HUES48 (cell line): ENCODE measurements around the gene MLXIPL.
A peak's percentile ranks its signal among the peaks of the same experiment; 100 is the strongest.

Source experiments
- H3K27ac ChIP-seq: one replicate; pipeline ENCODE4 v1.7.0; 2013; ENCODE audit warnings: low read depth, low read length, inconsistent platforms
- H3K27me3 ChIP-seq: 2 replicates; pipeline ENCODE4 v1.6.1; 2013; ENCODE audit warnings: mild to moderate bottlenecking, low read length; ENCODE audit not compliant: control insufficient read depth, insufficient read depth
- H3K36me3 ChIP-seq: 2 replicates; pipeline ENCODE4 v1.6.1; 2013; ENCODE audit warnings: low read length; ENCODE audit not compliant: control insufficient read depth, insufficient read depth
- H3K4me1 ChIP-seq: 2 replicates; pipeline ENCODE4 v1.6.1; 2013; ENCODE audit warnings: mild to moderate bottlenecking, low read length; ENCODE audit not compliant: control insufficient read depth, insufficient read depth
- H3K4me3 ChIP-seq: 2 replicates; pipeline ENCODE4 v1.5.1; 2013; ENCODE audit warnings: mild to moderate bottlenecking, low read depth, low read length
- H3K9ac ChIP-seq: 2 replicates; pipeline ENCODE4 v1.6.1; 2013; ENCODE audit warnings: mild to moderate bottlenecking, low read depth, low read length, moderate library complexity
- H3K9me3 ChIP-seq: 2 replicates; pipeline ENCODE4 v1.6.1; 2013; ENCODE audit warnings: low read length; ENCODE audit not compliant: control insufficient read depth, insufficient read depth

The MLXIPL gene, protein sequence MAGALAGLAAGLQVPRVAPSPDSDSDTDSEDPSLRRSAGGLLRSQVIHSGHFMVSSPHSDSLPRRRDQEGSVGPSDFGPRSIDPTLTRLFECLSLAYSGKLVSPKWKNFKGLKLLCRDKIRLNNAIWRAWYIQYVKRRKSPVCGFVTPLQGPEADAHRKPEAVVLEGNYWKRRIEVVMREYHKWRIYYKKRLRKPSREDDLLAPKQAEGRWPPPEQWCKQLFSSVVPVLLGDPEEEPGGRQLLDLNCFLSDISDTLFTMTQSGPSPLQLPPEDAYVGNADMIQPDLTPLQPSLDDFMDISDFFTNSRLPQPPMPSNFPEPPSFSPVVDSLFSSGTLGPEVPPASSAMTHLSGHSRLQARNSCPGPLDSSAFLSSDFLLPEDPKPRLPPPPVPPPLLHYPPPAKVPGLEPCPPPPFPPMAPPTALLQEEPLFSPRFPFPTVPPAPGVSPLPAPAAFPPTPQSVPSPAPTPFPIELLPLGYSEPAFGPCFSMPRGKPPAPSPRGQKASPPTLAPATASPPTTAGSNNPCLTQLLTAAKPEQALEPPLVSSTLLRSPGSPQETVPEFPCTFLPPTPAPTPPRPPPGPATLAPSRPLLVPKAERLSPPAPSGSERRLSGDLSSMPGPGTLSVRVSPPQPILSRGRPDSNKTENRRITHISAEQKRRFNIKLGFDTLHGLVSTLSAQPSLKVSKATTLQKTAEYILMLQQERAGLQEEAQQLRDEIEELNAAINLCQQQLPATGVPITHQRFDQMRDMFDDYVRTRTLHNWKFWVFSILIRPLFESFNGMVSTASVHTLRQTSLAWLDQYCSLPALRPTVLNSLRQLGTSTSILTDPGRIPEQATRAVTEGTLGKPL

DNA sequence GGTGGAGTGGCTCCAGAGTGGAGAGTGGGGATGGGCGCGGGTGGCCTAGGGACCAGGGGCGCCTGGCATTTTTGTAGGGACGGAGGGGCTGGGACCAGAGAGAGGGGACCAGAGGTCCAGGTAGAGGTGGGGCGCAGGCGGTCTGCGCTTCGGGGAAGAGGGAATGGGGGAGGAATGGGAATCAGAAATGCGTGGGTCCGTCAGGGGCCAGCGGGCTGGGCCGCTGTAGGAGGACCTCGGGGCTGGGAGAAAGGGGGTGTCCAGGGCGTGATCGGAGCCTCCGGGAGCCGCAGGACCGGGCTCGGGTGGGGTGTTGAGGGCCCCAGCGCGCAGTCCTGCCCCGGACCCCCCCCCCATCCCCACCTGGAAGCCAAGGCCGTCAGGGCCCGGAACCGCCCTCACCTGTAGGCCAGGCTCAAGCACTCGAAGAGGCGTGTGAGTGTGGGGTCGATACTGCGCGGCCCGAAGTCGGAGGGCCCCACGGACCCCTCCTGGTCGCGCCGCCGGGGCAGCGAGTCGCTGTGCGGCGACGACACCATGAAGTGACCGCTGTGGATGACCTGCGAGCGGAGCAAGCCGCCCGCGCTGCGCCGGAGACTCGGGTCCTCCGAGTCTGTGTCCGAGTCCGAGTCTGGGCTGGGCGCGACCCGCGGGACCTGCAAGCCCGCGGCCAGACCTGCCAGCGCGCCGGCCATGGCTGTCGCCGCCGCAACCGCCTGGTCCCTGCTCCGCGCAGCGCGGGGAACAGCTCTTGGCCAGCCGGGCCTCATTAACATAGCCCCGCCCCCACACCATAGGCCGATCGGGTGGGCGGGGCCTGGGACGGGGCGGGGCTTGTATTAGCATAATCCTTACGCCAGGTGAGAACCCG lies at the start of gene MLXIPL:
Gene MLXIPL (minus strand): TSS at position 725 of the 871 bp plus-strand sequence. CDS start 30 bp downstream, at position 695.
- no peaks in the 10 kb centered on the region for H3K36me3 ChIP-seq
- H3K27me3 ChIP-seq = peaks cover 12% of the 10 kb centered on the region
- no peak within 1 kb of the TSS for H3K27ac ChIP-seq
- peak within 1 kb of the TSS; percentile 78 for H3K4me3 ChIP-seq
- no peaks in the 10 kb centered on the region for H3K9me3 ChIP-seq
- no peaks in the 10 kb centered on the region for H3K4me1 ChIP-seq
- H3K9ac ChIP-seq = no peak within 1 kb of the TSS

DNA sequence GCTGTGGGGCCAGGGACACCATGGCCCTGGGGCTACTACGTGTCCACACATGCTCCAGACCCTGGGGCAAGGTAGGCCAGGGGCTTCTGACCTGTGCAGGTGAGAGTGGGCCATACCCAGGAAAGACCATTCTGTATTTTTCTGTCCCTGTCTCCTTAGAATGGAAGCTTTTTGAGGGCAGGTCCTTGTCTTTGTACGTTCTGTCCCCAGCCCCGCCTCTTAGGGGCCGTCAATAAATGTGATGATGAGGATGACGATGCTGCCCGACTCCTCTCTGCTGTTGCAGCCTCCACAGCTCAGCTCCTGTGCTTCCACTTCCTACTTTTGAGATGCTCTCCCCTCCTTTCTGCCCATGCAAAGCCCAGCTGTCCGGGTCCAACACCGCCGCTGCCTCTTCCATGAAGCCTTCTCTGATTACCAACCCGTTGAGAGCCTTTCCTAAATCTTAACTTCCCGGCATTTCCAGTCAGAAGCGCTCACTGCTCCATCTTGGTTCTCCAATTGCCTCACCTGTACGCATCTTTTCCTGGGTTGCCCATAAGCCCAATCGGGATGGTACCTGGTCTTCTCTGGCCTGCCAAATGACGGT lies 47.6 kb upstream of the MLXIPL start:
- peaks cover 4% of the 10 kb centered on the region; the same call in 1 of the 2 replicates for H3K27me3 ChIP-seq
- no peak overlapping the region for H3K9ac ChIP-seq
- no peaks in the 10 kb centered on the region for H3K9me3 ChIP-seq
- no peaks in the 10 kb centered on the region for H3K36me3 ChIP-seq
- H3K4me3 ChIP-seq = no peak overlapping the region
- H3K27ac ChIP-seq = no peak overlapping the region
- peaks cover 4% of the 10 kb centered on the region; the same call in 1 of the 2 replicates for H3K4me1 ChIP-seq

DNA sequence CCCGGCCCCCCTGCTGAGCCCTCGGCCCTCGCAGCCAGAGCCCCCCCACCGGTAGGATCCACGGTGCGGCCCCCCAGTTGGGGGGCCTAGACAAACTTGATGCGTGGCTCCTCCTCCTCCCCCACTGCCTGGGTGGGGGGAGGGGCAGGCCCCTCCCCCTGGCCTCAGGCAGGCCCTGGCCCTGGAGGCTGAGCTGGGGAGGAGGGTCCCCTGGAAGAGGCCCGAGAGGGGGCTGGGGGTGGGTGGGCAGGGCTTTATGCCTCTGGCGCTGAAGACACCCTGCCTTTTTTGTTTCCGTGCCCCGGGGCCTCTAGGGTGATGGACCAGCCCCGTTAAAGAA lies 47.0 kb upstream of the MLXIPL start:
- Histone ChIP-seq H3K4me1 (peaks cover 4% of the 10 kb centered on the region; the same call in 1 of the 2 replicates), H3K27ac (no peak overlapping the region), H3K36me3 (no peaks in the 10 kb centered on the region), H3K9ac (no peak overlapping the region), H3K9me3 (no peaks in the 10 kb centered on the region), H3K27me3 (peaks cover 4% of the 10 kb centered on the region; the same call in 1 of the 2 replicates), H3K4me3 (no peak overlapping the region)

GRCh38 chr7:73669858-73670385 lies 45.6 kb upstream of the MLXIPL start:
- no peak overlapping the region for H3K27ac ChIP-seq
- peaks cover 4% of the 10 kb centered on the region; the same call in 1 of the 2 replicates for H3K4me1 ChIP-seq
- no peak overlapping the region for H3K9ac ChIP-seq
- H3K4me3 ChIP-seq = no peak overlapping the region
- H3K27me3 ChIP-seq = peaks cover 4% of the 10 kb centered on the region; the same call in 1 of the 2 replicates
- H3K9me3 ChIP-seq = no peaks in the 10 kb centered on the region
- H3K36me3 ChIP-seq = no peaks in the 10 kb centered on the region

DNA sequence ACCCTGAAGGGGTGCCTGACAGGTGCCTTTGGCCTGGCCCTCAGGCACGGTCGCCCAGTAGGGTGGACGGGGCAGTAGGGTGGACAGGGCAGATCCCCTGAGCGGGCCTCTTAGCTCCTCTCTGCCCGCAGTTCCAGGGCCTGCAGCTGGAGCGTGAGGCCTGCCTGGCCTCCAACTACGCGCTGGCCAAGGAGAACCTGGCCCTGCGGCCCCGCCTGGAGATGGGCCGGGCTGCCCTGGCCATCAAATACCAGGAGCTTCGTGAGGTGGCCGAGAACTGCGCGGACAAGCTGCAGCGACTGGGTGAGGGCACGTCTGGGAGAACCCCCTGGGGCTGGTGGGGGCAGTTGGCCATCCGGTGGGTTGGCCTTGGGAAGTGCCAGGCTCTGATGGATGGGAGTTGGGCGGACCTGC lies 45.0 kb upstream of the MLXIPL start:
- no peak overlapping the region for H3K27ac ChIP-seq
- H3K36me3 ChIP-seq = no peaks in the 10 kb centered on the region
- H3K27me3 ChIP-seq = peaks cover 4% of the 10 kb centered on the region; the same call in 1 of the 2 replicates
- H3K9ac ChIP-seq = no peak overlapping the region
- no peak overlapping the region for H3K4me3 ChIP-seq
- peaks cover 4% of the 10 kb centered on the region; the same call in 1 of the 2 replicates for H3K4me1 ChIP-seq
- no peaks in the 10 kb centered on the region for H3K9me3 ChIP-seq

DNA sequence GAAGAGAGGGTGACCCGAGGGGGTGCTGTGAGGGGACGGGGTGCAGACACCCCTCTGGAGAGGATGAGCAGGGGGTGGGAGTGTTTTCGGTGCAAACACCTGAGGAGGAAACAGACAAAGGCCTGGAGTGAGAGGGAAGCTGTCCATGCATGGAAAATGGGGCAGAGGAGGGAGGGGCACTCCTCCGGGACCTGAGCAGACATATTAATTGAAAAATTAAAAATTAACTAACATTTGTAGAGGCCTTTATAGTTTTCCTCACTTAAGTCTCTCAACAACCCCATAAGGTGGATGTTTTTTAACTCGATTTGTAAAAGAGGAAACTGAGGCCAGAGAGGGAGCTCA lies 44.5 kb upstream of the MLXIPL start:
- Histone ChIP-seq H3K27ac (no peak overlapping the region), H3K27me3 (peaks cover 4% of the 10 kb centered on the region; the same call in 1 of the 2 replicates), H3K9me3 (no peaks in the 10 kb centered on the region), H3K4me3 (peak overlapping the region; percentile 60; the same call in 1 of the 2 replicates), H3K36me3 (no peaks in the 10 kb centered on the region), H3K4me1 (peaks cover 4% of the 10 kb centered on the region; the same call in 1 of the 2 replicates), H3K9ac (no peak overlapping the region)

DNA sequence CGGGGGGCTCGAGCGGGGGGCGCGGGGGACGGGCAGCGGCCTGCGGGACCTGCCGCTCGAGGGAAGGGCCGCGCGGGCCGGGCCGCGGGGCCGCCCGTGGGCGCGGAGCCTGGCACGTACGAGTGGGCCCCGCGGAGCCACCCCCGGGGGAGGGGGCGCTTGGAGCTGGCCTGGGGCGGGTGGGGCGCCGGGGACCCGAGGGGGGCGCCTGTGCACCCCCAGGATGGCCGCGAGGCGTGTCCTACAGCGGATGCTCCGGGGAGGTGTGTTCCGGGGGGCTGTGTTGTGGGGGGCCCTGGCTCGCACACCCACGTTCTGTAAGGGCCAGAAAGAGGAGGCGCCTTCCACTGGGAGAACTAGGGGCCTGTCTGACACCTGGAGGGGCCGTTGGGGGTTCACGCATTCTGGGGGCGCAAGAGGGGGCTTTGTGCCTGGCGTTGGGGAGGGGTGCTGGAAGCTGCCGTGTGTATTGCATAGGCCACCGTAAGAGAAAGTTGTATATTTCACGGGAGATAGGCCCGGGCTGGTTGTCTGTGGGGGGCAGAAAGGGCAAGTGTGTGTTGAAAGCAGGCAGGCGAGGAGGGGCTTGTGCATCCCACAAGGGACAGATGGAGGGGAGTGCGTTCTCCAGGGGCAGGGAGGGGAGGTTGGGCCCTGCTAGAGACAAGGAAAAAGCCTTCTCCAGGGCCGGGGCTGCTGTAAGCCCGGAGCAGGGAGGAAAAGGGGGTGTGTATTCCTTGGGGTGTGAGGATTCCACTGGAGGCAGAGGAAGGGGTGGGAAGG lies 44.0 kb upstream of the MLXIPL start:
- peaks cover 4% of the 10 kb centered on the region; the same call in 1 of the 2 replicates for H3K4me1 ChIP-seq
- H3K27me3 ChIP-seq = peaks cover 4% of the 10 kb centered on the region; the same call in 1 of the 2 replicates
- H3K9me3 ChIP-seq = no peaks in the 10 kb centered on the region
- H3K27ac ChIP-seq = no peak overlapping the region
- no peaks in the 10 kb centered on the region for H3K36me3 ChIP-seq
- H3K4me3 ChIP-seq = peak overlapping the region; percentile 60
- no peak overlapping the region for H3K9ac ChIP-seq

- H3K4me3 ChIP-seq = peak within 1 kb of the TSS; percentile 60
- peaks cover 4% of the 10 kb centered on the region; the same call in 1 of the 2 replicates for H3K4me1 ChIP-seq
- peaks cover 4% of the 10 kb centered on the region; the same call in 1 of the 2 replicates for H3K27me3 ChIP-seq
- H3K36me3 ChIP-seq = no peaks in the 10 kb centered on the region
- H3K9me3 ChIP-seq = no peaks in the 10 kb centered on the region
- H3K9ac ChIP-seq = no peak within 1 kb of the TSS
- no peak within 1 kb of the TSS for H3K27ac ChIP-seq
Measured at GRCh38 chr7:73667344-73668102, 43.2 kb upstream of the MLXIPL start, which contains the start of gene VPS37D. TSS of gene VPS37D (plus strand) at chr7:73667831. CDS start at chr7:73667959, 128 bp downstream.

- Histone ChIP-seq H3K36me3 (no peaks in the 10 kb centered on the region), H3K9me3 (no peaks in the 10 kb centered on the region), H3K27me3 (no peaks in the 10 kb centered on the region), H3K4me3 (no peak overlapping the region), H3K4me1 (no peaks in the 10 kb centered on the region; the same call in 1 of the 2 replicates), H3K27ac (no peak overlapping the region), H3K9ac (no peak overlapping the region)
Measured at GRCh38 chr7:73663033-73663432, 38.7 kb upstream of the MLXIPL start.
